GM21619 (cell line): ENCODE measurements around the gene TMEM38A.
"Not testable (repeated sequence)": the region's sequence is repeated elsewhere in the genome, so short reads cannot be mapped to it uniquely, and the experiment has no call there.

Experiments
- ATAC-seq: cut with Tn5 transposase; IDR thresholded peaks from one replicate; pipeline ENCODE4 v1.9.1; 2021; ENCODE audit not compliant: unreplicated experiment

TMEM38A gene

DNA sequence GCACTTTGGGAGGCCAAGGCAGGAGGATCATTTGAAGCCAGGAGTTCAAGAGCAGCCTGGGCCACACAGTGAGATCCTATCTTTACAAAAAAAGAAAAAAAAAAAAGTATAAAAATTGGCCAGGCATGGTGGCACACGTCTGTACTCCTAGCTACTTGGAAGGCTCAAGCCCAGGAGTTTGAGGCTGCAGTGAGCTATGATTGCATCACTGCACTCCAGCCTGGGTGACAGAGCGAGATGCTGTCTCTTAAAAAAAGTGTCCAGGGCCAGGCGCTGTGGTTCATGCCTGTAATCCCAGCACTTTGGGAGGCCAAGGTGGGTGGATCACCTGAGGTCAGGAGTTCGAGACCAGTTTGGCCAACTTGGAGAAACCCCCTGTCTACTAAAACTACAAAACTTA is 12.9 kb downstream of the TMEM38A start:
- ATAC-seq, result not testable (repeated sequence)

DNA sequence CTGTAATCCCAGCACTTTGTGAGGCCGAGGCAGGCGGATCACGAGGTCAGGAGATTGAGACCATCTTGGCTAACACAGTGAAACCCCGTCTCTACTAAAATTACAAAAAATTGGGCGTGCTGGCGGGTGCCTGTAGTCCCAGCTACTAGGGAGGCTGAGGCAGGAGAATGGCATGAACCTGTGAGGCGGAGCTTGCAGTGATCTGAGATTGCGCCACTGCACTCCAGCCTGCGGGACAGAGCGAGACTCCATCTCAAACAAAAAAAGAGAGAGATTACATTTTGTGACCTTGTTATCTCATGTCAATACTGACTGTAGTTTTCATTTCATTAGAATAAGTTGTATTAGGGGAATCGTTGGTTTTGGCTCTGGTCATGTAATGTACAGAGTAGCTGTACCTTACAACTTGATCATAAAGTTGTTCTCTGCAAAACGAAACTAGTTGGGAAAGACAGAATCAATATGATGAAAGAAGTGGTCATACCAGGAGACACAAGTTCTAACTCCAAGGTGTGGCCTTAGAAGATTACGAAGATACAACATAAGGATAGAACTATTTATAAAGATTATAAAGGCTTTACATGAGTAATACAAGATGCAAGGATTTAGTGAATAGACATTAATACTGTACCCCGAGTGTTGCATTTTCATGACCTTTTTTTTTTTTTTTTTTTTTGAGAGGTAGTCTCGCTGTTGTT is 15.3 kb downstream of the TMEM38A start:
- no peak for ATAC-seq

DNA sequence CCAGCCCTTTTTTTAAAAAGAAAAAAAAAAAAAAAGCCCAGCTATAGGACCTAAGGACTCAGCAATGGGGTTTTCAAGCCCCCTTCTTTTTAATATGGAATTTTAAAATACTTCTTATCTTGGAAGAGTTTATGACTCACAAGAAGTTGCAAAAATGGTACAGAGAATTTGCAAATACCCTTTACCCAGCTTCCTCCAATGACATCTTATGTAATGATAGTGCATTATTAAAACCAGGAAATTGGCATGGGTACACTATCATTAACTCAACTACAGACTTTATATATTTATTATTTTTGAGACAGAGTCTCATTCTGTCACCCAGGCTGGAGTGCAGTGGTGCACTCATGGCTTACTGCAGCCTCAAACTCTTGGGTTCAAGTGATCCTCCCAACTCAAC is 16.1 kb downstream of the TMEM38A start:
- ATAC-seq, result no peak

DNA sequence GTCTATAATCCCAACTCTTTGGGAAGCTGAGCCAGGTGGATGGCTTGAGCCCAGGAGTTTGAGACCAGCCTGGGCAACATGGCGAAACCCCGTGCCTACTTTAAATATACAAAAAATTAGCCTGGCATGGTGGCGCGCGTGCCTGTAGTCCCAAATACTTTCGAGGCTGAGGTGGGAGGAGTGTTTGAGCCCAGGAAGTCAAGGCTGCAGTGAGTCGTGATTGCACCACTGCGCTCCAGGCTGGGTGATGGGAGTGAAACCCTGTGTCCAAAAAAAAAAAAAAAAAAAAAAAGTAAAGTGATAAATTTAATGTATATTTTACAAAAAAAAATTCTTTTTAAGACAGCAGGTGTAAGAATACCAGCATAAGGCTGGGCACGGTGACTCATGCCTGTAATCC is 17.6 kb downstream of the TMEM38A start:
- ATAC-seq, result no peak

DNA sequence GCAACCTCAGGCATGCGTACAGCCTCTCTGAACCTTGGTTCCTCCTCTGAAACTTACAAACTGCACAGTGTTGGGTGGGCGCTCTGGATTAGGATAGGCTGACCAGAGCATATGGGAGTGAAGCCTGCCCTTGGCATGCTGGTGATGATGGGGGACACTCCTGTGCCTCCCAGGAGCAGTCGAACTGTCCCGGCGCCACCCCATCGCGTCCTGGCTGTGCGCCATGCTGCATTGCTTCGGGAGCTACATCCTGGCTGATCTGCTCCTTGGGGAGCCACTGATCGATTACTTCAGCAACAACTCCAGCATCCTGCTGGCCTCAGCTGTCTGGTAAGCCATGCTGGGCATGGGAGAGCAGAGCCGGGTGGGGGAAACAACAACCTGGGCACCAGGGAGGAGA is 18.9 kb downstream of the TMEM38A start:
- no peak for ATAC-seq

DNA sequence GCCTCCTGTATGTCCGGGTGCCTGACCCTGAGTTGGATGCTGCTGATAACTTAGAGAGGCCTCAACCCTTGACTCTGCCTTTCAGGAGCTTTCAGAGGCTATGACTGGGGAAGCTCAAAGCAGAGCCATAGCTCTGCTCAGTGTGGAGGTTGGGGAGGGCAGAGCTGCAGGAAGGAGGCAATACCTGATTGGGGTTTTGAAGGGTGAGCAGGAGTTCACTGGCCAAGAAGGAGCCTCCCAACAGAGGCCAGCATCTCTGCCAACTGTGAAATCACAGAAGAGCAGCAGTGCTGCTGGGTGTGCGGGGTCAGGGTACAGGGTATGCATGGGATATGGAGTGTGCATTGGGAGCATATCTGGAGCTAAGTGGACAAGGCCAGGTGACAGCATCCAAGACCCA is 21.6 kb downstream of the TMEM38A start:
- ATAC-seq, result no peak

DNA sequence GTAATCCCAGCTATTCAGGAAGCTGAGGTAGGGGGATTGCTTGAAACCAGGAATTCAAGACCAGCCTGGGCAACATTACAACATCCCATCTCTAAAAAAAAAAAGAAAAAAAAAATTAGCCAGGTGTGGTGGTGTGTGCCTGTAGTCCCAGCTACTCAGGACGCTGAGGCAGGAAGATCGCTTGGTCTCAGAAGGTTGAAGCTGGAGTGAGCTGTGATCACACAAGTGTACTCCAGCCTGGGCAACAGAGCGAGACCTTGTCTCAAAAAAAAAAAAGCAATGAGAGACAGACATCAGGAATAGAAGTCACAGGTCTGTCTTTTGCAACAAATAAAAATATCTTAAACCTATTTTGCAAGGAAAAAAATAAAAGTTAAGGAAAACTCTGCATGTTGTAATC is 23.3 kb downstream of the TMEM38A start:
- ATAC-seq, result no peak

DNA sequence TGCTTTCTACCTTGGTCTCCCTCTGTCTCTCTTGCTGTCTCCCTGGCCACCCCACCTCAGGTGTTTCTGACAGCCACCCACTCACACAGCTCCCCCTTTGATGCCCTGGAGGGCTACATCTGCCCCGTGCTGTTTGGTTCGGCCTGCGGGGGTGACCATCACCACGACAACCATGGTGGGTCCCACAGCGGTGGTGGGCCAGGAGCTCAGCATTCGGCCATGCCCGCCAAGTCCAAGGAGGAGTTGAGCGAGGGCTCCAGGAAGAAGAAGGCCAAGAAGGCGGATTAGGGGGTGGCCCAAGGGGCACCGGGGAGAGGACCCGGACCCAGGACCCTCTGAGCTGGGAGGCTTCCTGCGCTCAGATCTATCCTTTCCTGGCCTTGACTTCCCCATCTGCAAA is 27.1 kb downstream of the TMEM38A start:
- ATAC-seq, result no peak

DNA sequence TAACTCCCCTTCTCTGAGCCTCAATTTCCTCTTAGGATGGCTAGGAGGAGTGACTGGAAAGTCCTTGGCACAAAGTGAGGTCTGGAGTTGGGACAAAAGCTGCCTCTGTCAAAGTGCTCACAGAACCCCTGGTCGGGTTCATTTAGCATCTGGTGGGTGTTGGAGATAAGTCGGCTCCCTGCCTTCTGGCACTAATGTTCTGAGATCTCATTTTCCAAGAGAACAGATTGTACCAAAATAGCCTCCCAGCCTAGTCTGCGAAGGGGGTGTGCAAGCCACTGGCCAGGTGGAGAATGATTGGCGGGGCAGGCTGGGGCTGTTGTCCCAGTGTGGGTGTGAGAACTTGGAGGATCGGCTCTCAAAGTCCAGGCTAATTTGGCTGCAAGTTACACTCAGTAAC is 38.0 kb downstream of the TMEM38A start:
- ATAC-seq, result no peak

DNA sequence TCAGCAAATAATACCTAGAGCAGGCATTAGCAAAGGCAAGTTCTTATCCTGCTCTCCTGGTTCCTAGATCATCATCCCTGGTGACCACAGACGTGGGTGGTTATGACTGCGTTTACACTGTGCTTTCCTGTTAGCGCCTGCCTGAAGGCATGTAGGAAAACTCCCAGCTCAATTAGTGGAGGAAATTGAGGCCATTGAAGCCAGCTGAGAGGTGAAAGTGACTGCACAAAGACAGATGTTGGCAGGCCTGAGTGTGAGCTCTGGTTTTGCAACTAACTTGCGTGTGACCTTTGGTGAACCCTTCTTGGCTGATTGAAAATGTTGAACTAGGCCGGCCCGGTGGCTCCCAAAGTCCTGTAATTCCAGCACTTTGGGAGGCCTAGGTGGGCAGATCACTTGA is 41.2 kb downstream of the TMEM38A start:
- no peak for ATAC-seq

DNA sequence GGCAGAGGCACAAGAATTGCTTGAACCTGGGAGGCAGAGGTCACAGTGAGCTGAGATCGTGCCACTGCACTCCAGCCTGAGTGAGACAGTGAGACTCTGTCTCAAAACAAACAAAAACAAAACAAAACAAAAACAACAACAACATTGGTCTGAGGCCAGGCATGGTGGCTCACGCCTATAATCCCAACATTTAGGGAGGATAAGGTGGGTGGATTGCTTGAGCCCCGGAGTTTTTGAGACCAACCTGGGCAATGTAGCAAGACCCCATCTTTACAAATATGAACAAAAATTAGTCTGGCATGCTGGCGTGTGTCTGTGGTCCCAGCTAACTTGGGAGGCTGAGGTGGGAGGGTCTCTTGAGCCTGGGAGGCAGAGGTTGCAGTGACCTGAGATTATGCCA is 42.7 kb downstream of the TMEM38A start:
- no peak for ATAC-seq

DNA sequence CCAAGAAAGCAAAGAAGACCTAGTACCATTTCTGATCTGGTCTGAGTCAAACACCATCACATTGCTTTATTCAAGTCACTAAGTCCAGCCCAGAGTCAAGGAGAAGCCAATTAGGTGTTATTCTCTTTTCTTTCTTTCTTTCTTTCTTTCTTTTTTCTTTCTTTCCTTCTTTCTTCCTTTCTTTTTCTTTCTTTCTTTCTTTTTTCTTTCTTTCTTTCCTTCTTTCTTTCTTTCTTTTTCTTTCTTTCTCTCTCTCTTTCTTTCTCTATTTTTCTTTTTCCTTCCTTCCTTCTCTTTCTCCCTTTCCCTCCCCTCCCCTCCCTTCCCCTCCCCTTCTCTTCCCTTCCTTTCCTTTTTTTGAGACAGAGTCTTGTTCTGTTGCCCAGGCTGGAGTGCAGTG is 49.9 kb downstream of the TMEM38A start:
- ATAC-seq, result not testable (repeated sequence)

DNA sequence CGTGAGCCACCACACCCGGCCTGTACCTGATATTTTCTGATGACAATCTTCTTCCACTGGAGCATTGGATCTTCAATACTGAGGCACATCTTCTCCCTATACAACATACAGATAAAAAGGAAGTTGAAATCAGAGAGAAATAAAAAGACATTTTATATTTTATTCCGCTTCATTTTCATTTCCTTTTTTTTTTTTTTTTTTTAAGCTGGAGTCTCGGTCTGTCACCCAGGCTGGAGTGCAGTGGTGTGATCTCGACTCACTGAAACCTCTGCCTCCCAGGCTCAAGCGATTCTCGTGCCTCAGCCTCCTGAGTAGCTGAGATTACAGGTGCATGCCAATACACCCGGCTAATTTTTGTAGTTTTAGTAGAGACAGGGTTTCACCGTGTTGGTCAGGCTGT is 51.4 kb downstream of the TMEM38A start:
- not testable (repeated sequence) for ATAC-seq

DNA sequence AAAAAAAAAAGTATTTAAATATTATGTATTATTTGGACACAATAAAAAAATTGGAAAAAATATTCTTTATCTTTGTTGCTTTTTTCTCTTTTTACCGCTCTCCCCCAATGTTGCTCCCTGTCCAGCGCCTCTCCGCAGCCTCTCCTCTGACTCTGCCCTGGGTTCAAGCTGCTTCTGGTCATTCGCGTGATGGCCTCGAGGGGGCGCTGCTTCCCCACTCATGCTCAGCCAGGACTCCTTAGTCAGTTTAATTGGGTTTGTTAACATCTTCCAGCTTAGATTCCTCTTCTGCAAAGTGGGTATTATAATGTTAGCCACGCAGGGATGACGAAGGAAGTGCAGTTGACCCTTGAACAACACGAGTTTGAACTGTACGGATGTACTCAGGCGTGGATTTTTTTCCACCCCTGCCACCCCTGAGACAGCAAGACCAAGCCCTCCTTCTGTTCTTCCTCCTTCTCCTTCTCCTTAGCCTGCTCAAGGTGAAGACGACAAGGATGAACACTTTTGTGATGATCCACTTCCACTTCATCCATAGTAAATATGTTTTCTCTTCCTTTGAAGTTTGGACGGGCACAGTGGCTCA is 53.9 kb downstream of the TMEM38A start:
- no peak for ATAC-seq

DNA sequence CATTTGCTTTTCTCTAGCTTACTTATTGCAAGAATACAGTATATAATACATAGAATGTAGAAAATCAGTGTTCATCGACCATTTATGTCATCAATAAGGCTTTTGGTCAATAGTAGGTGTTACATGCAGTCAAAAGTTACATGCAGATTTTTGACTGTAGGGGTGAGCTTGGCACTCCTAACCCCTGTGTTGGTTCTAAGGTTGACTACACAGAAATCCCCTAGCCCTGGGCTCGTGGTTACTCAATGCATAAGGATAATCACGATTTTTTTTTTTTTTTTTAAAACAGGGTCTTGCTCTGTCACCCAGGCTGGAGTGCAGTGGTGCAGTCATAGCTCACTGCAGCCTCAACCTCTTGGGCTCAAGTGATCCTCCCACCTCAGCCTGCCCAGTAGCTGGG is 54.7 kb downstream of the TMEM38A start:
- ATAC-seq, result no peak

DNA sequence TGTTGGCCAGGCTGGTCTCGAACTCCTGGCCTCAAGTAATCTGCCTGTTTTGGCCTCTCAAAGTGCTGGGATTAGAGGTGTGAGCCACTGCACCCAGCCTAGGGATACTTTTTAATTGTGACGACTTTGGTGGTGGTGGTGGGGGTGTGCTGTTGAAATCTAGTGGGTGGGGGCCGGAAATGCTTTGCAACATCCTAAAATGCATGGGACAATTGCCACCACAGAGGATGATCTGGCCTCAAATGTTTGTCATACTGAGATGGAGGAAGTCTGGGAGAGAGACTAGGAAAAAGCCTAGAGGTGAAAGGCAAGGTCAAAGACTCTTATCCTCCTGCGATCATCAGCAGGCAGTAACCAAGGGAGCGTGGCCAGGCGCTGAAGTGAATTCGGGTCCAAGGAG is 60.1 kb downstream of the TMEM38A start:
- no peak for ATAC-seq

DNA sequence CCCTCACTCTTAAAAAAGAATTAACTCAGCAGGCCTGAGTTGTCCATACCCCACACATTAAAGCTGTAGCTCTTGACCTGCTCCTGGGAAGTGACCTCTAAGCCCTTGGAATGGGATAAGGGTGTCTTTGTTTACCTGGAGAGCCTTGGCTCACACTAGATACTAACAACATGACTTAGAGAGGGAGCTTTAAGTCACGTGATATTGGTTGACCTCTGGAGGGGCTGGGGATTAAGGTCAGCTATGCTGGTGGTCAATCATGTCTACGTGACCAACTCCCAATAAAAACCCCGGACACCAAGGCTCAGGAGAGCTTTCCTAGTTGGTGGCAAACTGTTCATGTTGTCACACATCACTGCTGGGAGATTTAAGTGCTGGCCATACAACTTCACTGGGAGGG is 61.7 kb downstream of the TMEM38A start:
- no peak for ATAC-seq

DNA sequence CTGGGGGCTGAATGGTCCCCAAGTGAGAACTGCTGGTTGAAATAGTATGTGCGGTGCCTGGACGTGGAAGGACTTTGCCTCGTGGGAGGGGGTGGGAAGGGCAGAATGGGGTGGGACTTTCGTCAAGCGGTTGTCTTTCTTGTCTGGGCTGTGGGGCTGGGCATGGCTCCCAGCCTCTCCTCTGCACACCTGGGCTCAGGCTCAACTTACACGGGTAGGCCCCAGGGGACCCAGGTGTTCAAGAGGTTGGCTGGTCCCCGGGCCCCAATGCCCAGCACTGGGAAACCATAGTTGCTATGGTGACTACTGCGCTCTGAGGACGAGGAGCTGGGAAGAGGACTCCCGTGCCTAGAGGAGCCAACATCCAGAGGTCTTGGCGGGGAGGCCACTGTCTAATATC is 66.0 kb downstream of the TMEM38A start:
- ATAC-seq, result no peak

DNA sequence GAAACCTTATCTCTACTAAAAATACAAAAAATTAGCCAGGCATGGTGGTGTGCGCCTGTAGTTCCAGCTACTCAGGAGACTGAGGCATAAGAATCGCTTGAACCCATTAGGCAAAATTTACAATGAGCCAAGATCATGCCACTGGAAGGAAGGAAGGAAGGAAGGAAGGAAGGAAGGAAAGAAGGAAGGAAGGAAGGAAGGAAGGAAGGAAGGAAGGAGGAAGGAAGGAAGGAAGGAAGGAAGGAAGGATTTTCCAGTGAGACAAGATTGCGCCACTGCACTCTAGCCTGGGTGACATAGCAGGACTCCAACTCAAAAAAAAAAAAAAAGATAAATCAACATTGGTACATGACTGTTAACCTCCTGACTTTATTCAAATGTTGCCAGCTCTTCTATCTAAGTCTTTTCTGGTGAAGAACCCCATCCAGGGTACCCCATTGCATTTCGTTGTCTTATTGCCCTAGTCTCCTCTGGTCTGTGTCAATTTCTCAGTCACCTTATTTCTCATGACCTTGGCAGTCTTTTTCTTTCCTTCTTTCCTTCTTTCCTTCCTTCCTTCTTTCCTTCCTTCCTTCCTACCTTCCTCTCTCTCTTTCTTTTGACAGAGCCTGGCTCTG is 74.8 kb downstream of the TMEM38A start:
- not testable (repeated sequence) for ATAC-seq

DNA sequence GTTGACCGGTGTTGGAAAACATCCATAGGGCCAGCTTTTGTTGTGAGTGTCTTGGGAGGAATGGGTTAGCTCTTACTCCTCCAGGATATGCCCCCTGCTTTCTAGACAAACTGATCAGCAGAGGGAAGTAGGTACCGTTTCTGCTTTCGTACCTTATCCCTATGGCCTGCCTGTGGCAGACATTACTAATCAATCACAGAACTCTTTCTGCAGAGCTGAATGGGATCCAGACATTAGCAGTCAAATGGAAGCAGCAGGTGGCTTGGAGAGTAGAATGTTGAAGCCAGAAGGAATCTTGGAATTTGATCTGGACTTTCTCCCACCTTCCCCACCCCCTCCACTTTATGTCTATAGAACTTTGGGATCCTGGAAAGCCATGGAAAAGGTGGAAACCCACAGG is 75.8 kb downstream of the TMEM38A start:
- no peak for ATAC-seq

DNA sequence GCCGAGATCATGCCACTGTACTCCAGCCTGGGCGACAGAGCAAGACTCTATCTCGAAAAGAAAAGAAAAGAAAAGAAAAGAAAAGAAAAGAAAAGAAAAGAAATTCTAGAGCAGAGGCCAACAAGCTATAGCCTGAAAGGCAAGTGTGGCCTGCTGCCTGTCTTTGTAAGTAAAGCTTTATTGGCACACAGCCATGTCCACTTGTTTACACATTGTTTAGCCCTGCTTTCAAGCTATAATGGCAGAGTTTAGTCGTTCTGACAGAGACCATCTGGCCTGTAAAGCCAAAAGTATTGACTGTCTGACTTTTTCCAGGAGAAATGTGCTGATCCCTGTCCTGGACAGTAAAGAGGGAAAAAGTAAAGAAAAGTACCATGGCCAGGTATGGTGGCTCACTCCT is 77.0 kb downstream of the TMEM38A start:
- no peak for ATAC-seq

DNA sequence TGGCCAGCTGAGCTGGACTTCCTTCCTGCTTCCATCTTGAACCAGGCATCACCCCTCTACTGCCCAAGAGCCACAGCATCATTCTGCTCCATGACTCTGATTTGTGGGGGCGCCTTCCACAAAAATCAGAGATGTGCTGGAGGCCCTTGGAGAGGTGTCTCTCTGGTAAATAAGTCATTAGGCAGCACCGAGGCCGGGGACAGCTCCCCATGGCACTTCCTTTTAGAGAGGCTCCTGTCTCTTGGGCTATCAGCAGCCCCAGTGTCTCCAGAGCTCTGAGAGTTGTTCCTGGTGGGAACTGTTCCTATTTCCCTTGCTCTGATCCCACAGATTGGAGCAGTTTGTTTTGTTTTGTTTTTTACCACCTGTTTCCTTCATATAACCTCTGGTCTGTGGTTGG is 78.6 kb downstream of the TMEM38A start:
- ATAC-seq, result no peak
